ENCODE measurements around the gene DSE.

GRCh38 chr6:116359131-116359530 lies 11.6 kb upstream of the DSE start:
- TF ChIP-seq MAX (IDR thresholded peaks at IDR 0.05) (no peak), TCF12 (IDR thresholded peaks at IDR 0.05; ENCODE audit: low read depth) (no peak), EP300 (IDR thresholded peaks at IDR 0.05; ENCODE audit: borderline replicate concordance) (no peak), ZBTB7A (IDR thresholded peaks at IDR 0.05; ENCODE audit: low read depth) (no peak), YY1 (IDR thresholded peaks at IDR 0.05; ENCODE audit: low read depth) (no peak), CREB1 (IDR thresholded peaks at IDR 0.05; ENCODE audit: low read depth) (no peak), RAD21 (IDR thresholded peaks at IDR 0.05; ENCODE audit: low read depth) (no peak), CEBPB (IDR thresholded peaks at IDR 0.05) (no peak), NFIC (IDR thresholded peaks at IDR 0.05) (no peak)
